K562 (cell line): ENCODE results near the gene PRXL2B. TPM values are rescaled to one million over a fixed set of nuclear protein-coding genes. Genes with fewer than 3 reads are reported as not detected.

Experiments
- ATAC-seq: fragments of 200-7000 bp; cut with Tn5 transposase; 3 replicates; pipeline ENCODE4 v1.9.1; 2020; ENCODE audit warnings: moderate library complexity
- BruUV-seq: library from RNA; stranded (reverse); fragments of 400-500 nt; replicated peaks from 2 replicates; lab custom pipeline; 2021; lab: Mats Ljungman, UMichigan
- CTCF ChIA-PET: fragments of 300-600 bp; formaldehyde crosslinking; extraction: SDS; loops from one replicate; lab custom pipeline; 2021; ENCODE audit warnings: low intra/inter-chr PET ratio; lab: Yijun Ruan, JAX
- POLR2A ChIA-PET: fragments of 300-600, 350-650 bp; sonication (Branson Sonifier 250); formaldehyde crosslinking; extraction: SDS; loops from one replicate; lab custom pipeline; 2021; ENCODE audit warnings: antibody characterized with exemption, inconsistent platforms; lab: Yijun Ruan, JAX
- DNase-seq, 4 experiments: peaks; one replicate each; pipeline versions ENCODE4 v3.0.0 to v3.0.0-alpha.2; 2011 to 2018; ENCODE audit warnings: low spot score in 3 of 4, mixed read lengths in 3 of 4; ENCODE audit errors: extremely low read depth in 1 of 4
- FAIRE-seq: peaks from 2 replicates; lab custom pipeline; 2011; peaks lifted over from hg19 to GRCh38; lab: Jason Lieb, UNC
- H2AFZ ChIP-seq: 2 replicates; pipeline ENCODE4 v1.6.0; 2011; ENCODE audit warnings: low read depth, low read length, control low read depth, inconsistent platforms
- H3K27ac ChIP-seq: fragments of 200-600 bp; 3 replicates; pipeline ENCODE4 v1.8.0; 2011; ENCODE audit warnings: low read depth, mild to moderate bottlenecking, control low read depth, inconsistent platforms, low read length, moderate library complexity, mixed read lengths; ENCODE audit errors: extremely low read depth
- H3K27me3 ChIP-seq, 2 experiments: fragments of 300-600 bp in 1 of 2; 2 replicates in 1 of 2; 3 replicates in 1 of 2; pipeline versions ENCODE4 v1.6.0 to v1.8.0; 2011; ENCODE audit warnings: inconsistent platforms in 2 of 2, low read length in 2 of 2, mild to moderate bottlenecking in 1 of 2, mixed read lengths in 1 of 2, moderate library complexity in 1 of 2; ENCODE audit not compliant: control insufficient read depth in 2 of 2, insufficient read depth in 2 of 2
- H3K36me3 ChIP-seq: fragments of 300-600 bp; 3 replicates; pipeline ENCODE4 v1.8.0; 2011; ENCODE audit warnings: mild to moderate bottlenecking, low read length, inconsistent platforms; ENCODE audit not compliant: control insufficient read depth, insufficient read depth
- H3K4me1 ChIP-seq, 2 experiments: fragments of 200-600 bp in 1 of 2; replicated peaks in 1 of 2; 2 replicates in 1 of 2; 3 replicates in 1 of 2; pipeline versions ENCODE4 v1.5.1 to v1.8.0; 2011; ENCODE audit warnings: inconsistent platforms in 2 of 2, low read length in 2 of 2, mild to moderate bottlenecking in 1 of 2, mixed read lengths in 1 of 2, moderate library complexity in 1 of 2; ENCODE audit not compliant: control insufficient read depth in 2 of 2, insufficient read depth in 2 of 2
- H3K4me2 ChIP-seq: 2 replicates; pipeline ENCODE4 v1.6.1; 2011; ENCODE audit warnings: low read length, control low read depth, inconsistent platforms, mixed read lengths; ENCODE audit not compliant: insufficient read depth
- H3K4me3 ChIP-seq: fragments of 200-600 bp; sonication (generic), shearing (Covaris generic); 2 replicates; pipeline ENCODE4 v1.5.1; 2016; ENCODE audit warnings: control low read depth, inconsistent platforms
- H3K79me2 ChIP-seq: fragments of 200-600 bp; 3 replicates; pipeline ENCODE4 v1.8.0; 2011; ENCODE audit warnings: low read length, inconsistent platforms; ENCODE audit not compliant: control insufficient read depth, insufficient read depth
- H3K9ac ChIP-seq, 2 experiments: 2 replicates each; pipeline versions ENCODE4 v1.6.0 to v1.6.1; 2011; ENCODE audit warnings: low read depth in 2 of 2, low read length in 2 of 2, control low read depth in 1 of 2, inconsistent platforms in 1 of 2, mild to moderate bottlenecking in 1 of 2, mixed read lengths in 1 of 2; ENCODE audit not compliant: insufficient read depth in 1 of 2
- H3K9me1 ChIP-seq: one replicate; pipeline ENCODE4 v1.6.0; 2011; ENCODE audit warnings: inconsistent platforms, mild to moderate bottlenecking, low read length, moderate library complexity; ENCODE audit not compliant: control insufficient read depth, insufficient read depth
- H3K9me3 ChIP-seq: replicated peaks from 2 replicates; pipeline ENCODE4 v1.5.1; 2011; ENCODE audit warnings: low read depth, low read length, inconsistent platforms; ENCODE audit not compliant: control insufficient read depth, insufficient read depth
- H4K20me1 ChIP-seq: replicated peaks from 2 replicates; pipeline ENCODE4 v1.6.1; 2011; ENCODE audit warnings: low read length, inconsistent platforms, mixed read lengths; ENCODE audit not compliant: control insufficient read depth, insufficient read depth
- ARID3B ChIP-seq: fragments of 250-450 bp; sonication (Bioruptor Pico); IDR thresholded peaks from 2 replicates; pipeline ENCODE4 v1.4.0; 2020; ENCODE audit warnings: borderline replicate concordance
- ARNT ChIP-seq, 2 experiments: fragments of 450-650 bp; IDR thresholded peaks; 2 replicates each; pipeline ENCODE4 v1.6.1; 2016; ENCODE audit warnings: mild to moderate bottlenecking in 1 of 2
- CHD1 ChIP-seq: fragments of 200-600 bp; sonication (generic); IDR thresholded peaks from one replicate; pipeline ENCODE4 v1.6.1; 2012; ENCODE audit warnings: mild to moderate bottlenecking, moderate library complexity, low read length, inconsistent platforms
- JUND ChIP-seq, 2 experiments: IDR thresholded peaks; 2 replicates in 1 of 2; 3 replicates in 1 of 2; pipeline ENCODE4 v1.6.1; 2011; ENCODE audit warnings: borderline replicate concordance in 2 of 2, low read depth in 2 of 2, low read length in 2 of 2, improper control_type of control experiment in 1 of 2, missing biosample characterization in 1 of 2, missing genetic modification characterization in 1 of 2, missing genetic modification reagents in 1 of 2
- KAT2B ChIP-seq: IDR thresholded peaks from one replicate; pipeline ENCODE4 v1.6.1; 2012; ENCODE audit warnings: low read depth, mild to moderate bottlenecking, control low read depth, inconsistent platforms, low read length, moderate library complexity
- KLF6 ChIP-seq: fragments of 250-450 bp; sonication (Bioruptor Pico); IDR thresholded peaks from 2 replicates; pipeline ENCODE4 v1.4.0; 2020; ENCODE audit warnings: mild to moderate bottlenecking, moderate library complexity, borderline replicate concordance
- PML ChIP-seq: IDR thresholded peaks from 2 replicates; pipeline ENCODE4 v1.6.1; 2012; ENCODE audit warnings: low read length, inconsistent platforms
- RBM25 ChIP-seq: fragments of 200-400 bp; formaldehyde crosslinking; IDR thresholded peaks from 2 replicates; pipeline ENCODE4 v1.6.1; 2018; ENCODE audit warnings: low read length, low read depth, moderate library complexity; ENCODE audit not compliant: severe bottlenecking
- SMARCA4 ChIP-seq: fragments of 450-650 bp; IDR thresholded peaks from 2 replicates; pipeline ENCODE4 v1.6.1; 2016
- SMC3 ChIP-seq: conservative IDR thresholded peaks from 2 replicates; pipeline ENCODE4 v1.6.1; 2011; ENCODE audit warnings: low read depth, low read length, improper control_type of control experiment; ENCODE audit not compliant: insufficient read depth
- SNAPC5 ChIP-seq: fragments of 250-450 bp; sonication (Bioruptor Pico); IDR thresholded peaks from 2 replicates; pipeline ENCODE4 v1.8.0; 2021; ENCODE audit warnings: moderate library complexity, mild to moderate bottlenecking, inconsistent platforms
- SRSF9 ChIP-seq: fragments of 200-400 bp; formaldehyde crosslinking; IDR thresholded peaks from 2 replicates; pipeline ENCODE4 v1.6.1; 2017; ENCODE audit warnings: low read depth, low read length, borderline replicate concordance
- TARDBP ChIP-seq: fragments of 450-650 bp; IDR thresholded peaks from 2 replicates; pipeline ENCODE4 v1.6.1; 2016
- TCF3 ChIP-seq: sonication (generic); formaldehyde crosslinking; IDR thresholded peaks from 2 replicates; pipeline ENCODE4 v1.4.0; 2020; ENCODE audit warnings: mild to moderate bottlenecking, missing genetic modification reagents
- TCFL5 ChIP-seq: fragments of 250-450 bp; sonication (Bioruptor Pico); conservative IDR thresholded peaks from 2 replicates; pipeline ENCODE4 v1.6.1; 2021; ENCODE audit warnings: mild to moderate bottlenecking, moderate library complexity, matching md5 sums
- ZEB2 ChIP-seq: fragments of 450-650 bp; IDR thresholded peaks from 2 replicates; pipeline ENCODE4 v1.6.1; 2016
- ZNF282 ChIP-seq: sonication (generic); formaldehyde crosslinking; IDR thresholded peaks from 2 replicates; pipeline ENCODE4 v1.8.1; 2023; ENCODE audit warnings: missing genetic modification reagents
- ZNF639 ChIP-seq, 2 experiments: fragments of 200-800 bp in 1 of 2; sonication (Bioruptor generic) in 1 of 2; sonication (generic) in 1 of 2; formaldehyde crosslinking in 1 of 2; IDR thresholded peaks in 1 of 2; conservative IDR thresholded peaks in 1 of 2; 2 replicates each; pipeline versions ENCODE4 v1.5.0 to v1.6.1; 2016 to 2020; ENCODE audit warnings: missing compliant biosample characterization in 1 of 2, missing genetic modification characterization in 1 of 2, missing genetic modification reagents in 1 of 2
- ZNF764 ChIP-seq: fragments of 250-450 bp; sonication (Bioruptor Pico); IDR thresholded peaks from 2 replicates; pipeline ENCODE4 v1.4.0; 2020; ENCODE audit warnings: low read depth, mild to moderate bottlenecking, moderate library complexity
- ZNF766 ChIP-seq: fragments of 200-800 bp; sonication (Bioruptor generic); conservative IDR thresholded peaks from 2 replicates; pipeline ENCODE4 v1.6.1; 2016; ENCODE audit warnings: missing genetic modification characterization, missing compliant biosample characterization
- WGBS: fragments of 100-300 bp; shearing (Covaris generic); methylation state at CpG from one replicate; pipeline ENCODE4 v1.1.6; 2016; ENCODE audit warnings: low coverage, mixed read lengths; ENCODE audit not compliant: insufficient coverage; ENCODE audit errors: missing lambda C conversion rate; 5-methylcytosine and 5-hydroxymethylcytosine counted together
- in situ Hi-C: fragments of 300-500 bp; cut with MboI; formaldehyde crosslinking; loops from 4 replicates; pipeline ENCODE4 v1.15.0; 2018; ENCODE audit warnings: inconsistent platforms, mixed read lengths
- intact Hi-C: fragments of 100-400 bp; cut with micrococcal nuclease; formaldehyde crosslinking; loops from 2 replicates; pipeline ENCODE4 v1.14.2; 2022
- polyA plus RNA-seq, 8 experiments: library from polyadenylated mRNA; depleted of rRNA in 4 of 8; stranded (reverse) in 5 of 8; unstranded in 3 of 8; fragments of >200 nt; fragmentation: Nextera tagmentation in 2 of 8; fragmentation: Illumina TruSeq in 1 of 8; extraction: Ambion mirVana in 2 of 8; extraction: Trizol in 1 of 8; gene quantifications; 2 replicates each; pipeline versions ENCODE4 v1.2.1 to v1.2.3, GENCODE V29; 2011 to 2014; ENCODE audit warnings: inconsistent platforms in 1 of 8, missing spikeins in 1 of 8
- total RNA-seq, 7 experiments: library from RNA; depleted of rRNA in 6 of 7; stranded (reverse); fragments of >200 nt in 6 of 7; fragmentation: Illumina TruSeq in 2 of 7; extraction: Trizol in 2 of 7; gene quantifications; 2 replicates each; pipeline versions ENCODE4 v1.2.1 to v1.2.3, GENCODE V29; 2011 to 2021; ENCODE audit warnings: low replicate concordance in 1 of 7

Gene PRXL2B
- total and polyA plus RNA-seq, 9 of the 15 experiments (the other 6 are each of a cell fraction or from before 2014, with no cell fraction given) = 0.99 to 25.3 (median 11.8) TPM

- peak overlapping the region; percentile 78 for H2AFZ ChIP-seq
- H3K9me3 ChIP-seq = no peaks in the 10 kb centered on the region
- H3K27ac ChIP-seq = peak overlapping the region; percentile 63; the same call in 2 of the 3 replicates
- peak overlapping the region; percentile 7; the same call in 1 of the 2 replicates for H3K4me3 ChIP-seq
- intact Hi-C loops (loop anchor here (10.0 kb wide), 2 partner anchors 104 to 346 kb away; partner anchors contain the start of gene FAAP20), in situ Hi-C loops (loop anchor here (25.0 kb wide), 1 partner anchor 354 kb away; the partner anchor contains the start of gene FAAP20)
- WGBS = 38% methylated on average over 7 of the region's 39 CpGs
- DNase-seq (peak; percentile 71 to 80 (median 74)), ATAC-seq (peak; percentile 9; the same call in 2 of the 3 replicates), FAIRE-seq (no peak)
- no peaks in the 10 kb centered on the region for H3K79me2 ChIP-seq
- CTCF ChIA-PET = no interaction called here
- no peaks in the 10 kb centered on the region for H4K20me1 ChIP-seq
- POLR2A ChIA-PET = interaction anchor here (0.6 to 0.7 kb wide), 2 partner anchors 8 to 86 kb away, joined by 4 read pairs; no protein-coding TSS in a partner anchor
- peak overlapping the region; percentile 54 for H3K4me2 ChIP-seq
- peaks cover 5 to 22% of the 10 kb centered on the region in 2 experiments; a peak in 4 of 5 replicates for H3K27me3 ChIP-seq
- H3K36me3 ChIP-seq = no peaks in the 10 kb centered on the region
- BruUV-seq = no TSS peak
- H3K9ac ChIP-seq = peak overlapping the region; percentile 40 to 84; a peak in 3 of 4 replicates
- H3K9me1 ChIP-seq = peaks cover 7% of the 10 kb centered on the region
- H3K4me1 ChIP-seq = peaks cover 54 to 81% of the 10 kb centered on the region in 2 experiments
- no peak for TF ChIP-seq TCF3
- TF ChIP-seq SMARCA4 = no peak
- TF ChIP-seq ZNF766 = no peak
- no peak for TF ChIP-seq SNAPC5
- TF ChIP-seq KAT2B = no peak
- TF ChIP-seq TCFL5 (CRISPR knock-in tag) = no peak
- no peak for TF ChIP-seq ARNT (IDR thresholded peaks at IDR 0.05)
- no peak for TF ChIP-seq ZNF282 (CRISPR knock-in tag)
- no peak for TF ChIP-seq PML
- TF ChIP-seq ARID3B (CRISPR knock-in tag) = no peak
- TF ChIP-seq SRSF9 = no peak
- TF ChIP-seq TARDBP = no peak
- peak; percentile 80 for TF ChIP-seq RBM25
- no peak for TF ChIP-seq ZNF639 (CRISPR knock-in tag; conservative IDR thresholded peaks at IDR 0.05 in 1 of 2, IDR thresholded peaks at IDR 0.05 in 1 of 2)
- TF ChIP-seq ZNF764 = no peak
- no peak for TF ChIP-seq KLF6 (CRISPR knock-in tag)
- TF ChIP-seq JUND (IDR thresholded peaks at IDR 0.05; ENCODE audit: borderline replicate concordance, low read depth, low read length) = no peak
- no peak for TF ChIP-seq JUND (tag; IDR thresholded peaks at IDR 0.05; ENCODE audit: borderline replicate concordance, low read depth, low read length)
- TF ChIP-seq CHD1 = no peak
- no peak for TF ChIP-seq SMC3
- TF ChIP-seq ZEB2 = no peak
These were observed 45.6 kb upstream of the PRXL2B start for GRCh38 chr1:2540816-2541492.
